GM12892 (cell line): Measurements from ENCODE around the gene TTC28.

Source experiments
- POLR2A ChIP-seq: IDR thresholded peaks from 2 replicates; pipeline ENCODE4 v1.6.1; 2011; ENCODE audit warnings: low read depth, low read length, control low read depth
- POLR2AphosphoS5 ChIP-seq: IDR thresholded peaks from 2 replicates; pipeline ENCODE4 v1.6.1; 2011; ENCODE audit warnings: low read depth, low read length, control low read depth
- TAF1 ChIP-seq: IDR thresholded peaks from 2 replicates; pipeline ENCODE4 v1.6.1; 2011; ENCODE audit warnings: low read depth, mild to moderate bottlenecking, control low read depth, low read length, borderline replicate concordance

- TF ChIP-seq TAF1, result no peak
- TF ChIP-seq POLR2A, result no peak
- no peak for TF ChIP-seq POLR2AphosphoS5
Measured at GRCh38 chr22:28077166-28077565, 602.5 kb downstream of the TTC28 start.
